Hair follicle dermal papilla cell (primary cell): ENCODE measurements around the gene LRRC36. TPM values are rescaled to one million over a fixed set of nuclear protein-coding genes. Genes with fewer than 3 reads are reported as not detected.

ENCODE experiments used
- small RNA-seq: library from RNA; depleted of rRNA; stranded (forward); fragments of <200 nt; gene quantifications from one replicate; pipeline ENCODE3, GENCODE V24; 2012
- total RNA-seq: library from RNA; depleted of rRNA; stranded (reverse); fragments of >200 nt; gene quantifications from 2 replicates; pipeline ENCODE4 v1.2.3, GENCODE V29; 2012

Gene LRRC36
- 0.49 TPM in 1 of 2 replicates, not detected in the other for total RNA-seq

GRCh38 chr16:67326472-67327309 lies at the start of gene LRRC36, which contains the start of gene KCTD19:
TSS of gene LRRC36 (plus strand) at chr16:67326815. CDS start at chr16:67326863, 48 bp downstream.
TSS of gene KCTD19 (minus strand) at chr16:67326741. CDS start at chr16:67326707, 34 bp downstream.

GRCh38 chr16:67279296-67280089 lies 47.1 kb upstream of the LRRC36 start, which contains the start of gene PLEKHG4:
TSS of gene PLEKHG4 (plus strand) at chr16:67279532. CDS start at chr16:67280045, 513 bp downstream.

GRCh38 chr16:67393111-67393787 lies 66.6 kb downstream of the LRRC36 start, which contains the start of gene TPPP3:
TSS of gene TPPP3 (minus strand) at chr16:67393498. CDS start at chr16:67391111, 2,387 bp downstream.

GRCh38 chr16:67415872-67416793 lies 89.5 kb downstream of the LRRC36 start, which contains the start of gene ZDHHC1:
TSS of gene ZDHHC1 (minus strand) at chr16:67416477. CDS start at chr16:67407775, 8,702 bp downstream.

GRCh38 chr16:67430977-67431774 lies 104.6 kb downstream of the LRRC36 start, which contains the start of gene HSD11B2:
TSS of gene HSD11B2 (plus strand) at chr16:67431121. CDS start at chr16:67431249, 128 bp downstream.

Small RNA genes within 50 kb of the gene (small RNA-seq; reads per million reads assigned to genes)
- gene RNU1-123P, result not detected

Other genes with a start within 250 kb of the LRRC36 start
- gene PHAF1, start 216.9 kb upstream of the LRRC36 start, total RNA-seq, result 16.5 and 17.0 TPM in 2 replicates
- 74.3 and 86.0 TPM in 2 replicates for gene B3GNT9, start 175.8 kb upstream of the LRRC36 start, total RNA-seq
- gene TRADD, start 166.9 kb upstream of the LRRC36 start, total RNA-seq, result 17.4 and 20.5 TPM in 2 replicates
- gene FBXL8, start 166.9 kb upstream of the LRRC36 start, total RNA-seq, result 14.8 and 18.7 TPM in 2 replicates
- gene HSF4, start 162.1 kb upstream of the LRRC36 start, total RNA-seq, result 4.5 and 9.6 TPM in 2 replicates
- gene NOL3, start 156.3 kb upstream of the LRRC36 start, total RNA-seq, result 14.8 and 15.9 TPM in 2 replicates
- gene MATCAP1, start 142.9 kb upstream of the LRRC36 start, total RNA-seq, result 6.3 and 6.6 TPM in 2 replicates
- gene EXOC3L1, start 136.7 kb upstream of the LRRC36 start, total RNA-seq, result not detected in 2 replicates
- 74.0 and 82.8 TPM in 2 replicates for gene E2F4, start 134.7 kb upstream of the LRRC36 start, total RNA-seq
- 0.36 and 0.49 TPM in 2 replicates for gene ELMO3, start 127.7 kb upstream of the LRRC36 start, total RNA-seq
- 26.4 and 27.9 TPM in 2 replicates for gene TMEM208, start 99.7 kb upstream of the LRRC36 start, total RNA-seq
- gene FHOD1, start 79.3 kb upstream of the LRRC36 start, total RNA-seq, result 24.5 and 36.9 TPM in 2 replicates
- gene SLC9A5, start 77.8 kb upstream of the LRRC36 start, total RNA-seq, result 3.0 and 4.1 TPM in 2 replicates
- gene PLEKHG4, start 47.3 kb upstream of the LRRC36 start, total RNA-seq, result 52.7 and 60.0 TPM in 2 replicates
- under 0.01 TPM in 1 of 2 replicates, not detected in the other for gene KCTD19, start 74 bp upstream of the LRRC36 start, total RNA-seq
- 0.65 and 0.97 TPM in 2 replicates for gene TPPP3, start 66.7 kb downstream of the LRRC36 start, total RNA-seq
- 14.7 and 15.3 TPM in 2 replicates for gene ZDHHC1, start 89.7 kb downstream of the LRRC36 start, total RNA-seq
- gene HSD11B2, start 104.3 kb downstream of the LRRC36 start, total RNA-seq, result not detected in 2 replicates
- 111 and 131 TPM in 2 replicates for gene ATP6V0D1, start 154.3 kb downstream of the LRRC36 start, total RNA-seq
- not detected in 2 replicates for gene AGRP, start 156.7 kb downstream of the LRRC36 start, total RNA-seq
- 40.4 and 44.9 TPM in 2 replicates for gene RIPOR1, start 202.0 kb downstream of the LRRC36 start, total RNA-seq
- 23.8 and 27.3 TPM in 2 replicates for gene CTCF, start 235.7 kb downstream of the LRRC36 start, total RNA-seq